Activated gamma-delta T cell (primary cell): ENCODE results near the gene TTC21B.
"Not testable (repeated sequence)": the region's sequence is repeated elsewhere in the genome, so short reads cannot be mapped to it uniquely, and the experiment has no call there.

ENCODE experiments used
- DNase-seq: peaks from one replicate; lab custom pipeline; 2025; lab: John Stamatoyannopoulos, UW
- total RNA-seq, 2 donors: gene quantifications; one replicate each; lab custom pipeline; 2026; lab: John Stamatoyannopoulos, UW

TTC21B gene
- total RNA-seq: 100 to 114 reads per million in 2 donors

GRCh38 chr2:165953655-165954606 lies at the start of gene TTC21B:
Gene TTC21B (minus strand): TSS chr2:165953776. CDS start chr2:165953705, 71 bp downstream.
- DNase-seq: peak; percentile 92

DNA sequence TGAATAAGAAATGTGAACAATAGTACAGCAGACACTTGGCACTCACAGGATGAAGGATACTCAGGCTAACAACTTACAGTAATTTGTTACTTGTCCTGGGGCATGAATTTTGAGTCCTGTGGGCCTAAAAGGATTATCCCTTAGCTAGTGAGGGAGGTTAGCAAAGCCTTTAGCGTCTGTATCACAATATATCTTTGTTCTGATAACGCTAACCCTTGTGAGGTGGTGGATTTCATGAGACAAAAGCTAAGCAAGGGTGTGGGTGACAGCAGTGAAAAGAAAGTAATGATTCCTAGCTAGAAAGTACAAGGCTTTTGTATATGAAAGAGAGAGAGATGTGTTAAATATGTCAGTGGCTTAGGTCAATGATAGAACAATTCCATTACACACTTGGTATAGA lies 46.8 kb upstream of the TTC21B start:
- no peak for DNase-seq

DNA sequence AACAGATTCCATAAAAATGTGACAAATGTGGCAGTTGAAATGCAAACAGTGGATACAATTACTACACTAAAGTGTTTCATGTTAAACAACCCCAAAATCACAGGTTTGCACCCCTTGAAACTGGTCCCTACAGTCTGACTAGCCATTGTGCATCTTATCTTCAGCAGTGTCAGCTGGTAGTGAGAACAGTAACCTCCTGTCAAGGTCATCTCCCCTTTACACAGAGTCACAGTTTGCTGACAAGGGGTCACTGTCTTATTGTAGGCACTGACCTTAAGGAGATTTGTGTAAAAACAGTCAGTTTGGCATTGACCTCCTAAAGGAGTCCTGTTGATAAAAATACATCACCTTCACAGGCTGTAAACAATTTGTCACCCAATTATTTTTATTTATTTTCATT lies 37.3 kb upstream of the TTC21B start:
- no peak for DNase-seq

GRCh38 chr2:165989851-165990250 lies 36.3 kb upstream of the TTC21B start:
- DNase-seq: no peak

DNA sequence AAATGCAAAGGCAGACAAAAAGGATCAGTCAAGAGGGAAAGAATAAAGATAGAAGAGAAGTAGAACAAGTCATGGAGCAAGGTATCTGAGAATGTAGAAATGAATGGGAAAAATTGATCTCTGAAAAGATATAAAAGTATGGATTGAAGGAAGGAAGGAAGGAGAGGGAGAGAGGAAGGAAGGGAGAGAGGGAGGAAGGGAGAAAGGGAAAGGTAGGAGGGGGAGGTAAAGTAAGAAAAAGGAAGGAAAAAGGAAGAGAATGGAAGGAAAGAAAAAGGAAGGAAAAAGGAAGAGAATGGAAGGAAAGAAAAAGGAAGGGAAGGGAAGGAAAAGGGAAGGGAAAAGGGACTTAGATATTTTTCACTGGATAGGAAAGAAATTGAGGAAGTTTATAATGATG lies 31.5 kb upstream of the TTC21B start:
- DNase-seq: no peak

GRCh38 chr2:165972161-165972560 lies 18.6 kb upstream of the TTC21B start:
- not testable (repeated sequence) for DNase-seq

- no peak for DNase-seq
Observed at GRCh38 chr2:165970663-165971062, 17.1 kb upstream of the TTC21B start.

DNA sequence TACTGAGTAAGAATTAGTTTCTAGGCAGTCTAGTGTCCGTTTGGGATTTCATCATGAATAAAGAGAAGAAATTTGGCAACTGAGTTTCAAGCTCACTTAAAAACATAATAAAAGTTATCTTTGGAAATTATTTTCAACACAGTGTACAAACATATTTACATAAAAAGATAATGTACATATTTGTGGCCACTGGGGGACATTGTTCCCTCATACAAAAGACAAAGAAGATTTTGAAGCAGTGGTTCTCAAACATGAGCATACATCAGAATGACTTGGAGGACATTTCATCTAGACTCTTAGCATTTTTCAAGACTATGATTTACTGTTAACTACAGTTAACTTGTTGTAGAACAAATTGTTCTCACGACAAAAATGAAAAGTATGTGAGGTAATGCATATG lies 15.7 kb upstream of the TTC21B start:
- DNase-seq: no peak

DNA sequence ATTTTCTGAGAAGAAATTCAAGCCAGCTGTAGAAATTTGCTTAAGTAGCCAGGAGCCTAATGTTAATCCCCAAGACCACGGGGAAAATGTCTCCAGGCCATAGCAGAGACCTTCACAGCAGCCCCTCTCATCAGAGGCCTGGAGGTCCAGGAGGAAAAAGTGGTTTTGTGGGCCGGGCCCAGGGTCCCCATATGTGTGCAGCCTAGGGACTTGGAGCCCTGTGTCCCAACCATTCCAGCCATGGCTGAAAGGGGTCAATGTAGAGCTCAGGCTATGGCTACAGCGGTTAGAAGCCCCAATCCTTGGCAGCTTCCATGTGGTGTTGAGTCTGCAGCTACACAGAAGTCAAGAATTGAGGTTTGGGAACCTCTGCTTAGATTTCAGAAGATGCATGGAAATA lies 14.2 kb upstream of the TTC21B start:
- no peak for DNase-seq

DNA sequence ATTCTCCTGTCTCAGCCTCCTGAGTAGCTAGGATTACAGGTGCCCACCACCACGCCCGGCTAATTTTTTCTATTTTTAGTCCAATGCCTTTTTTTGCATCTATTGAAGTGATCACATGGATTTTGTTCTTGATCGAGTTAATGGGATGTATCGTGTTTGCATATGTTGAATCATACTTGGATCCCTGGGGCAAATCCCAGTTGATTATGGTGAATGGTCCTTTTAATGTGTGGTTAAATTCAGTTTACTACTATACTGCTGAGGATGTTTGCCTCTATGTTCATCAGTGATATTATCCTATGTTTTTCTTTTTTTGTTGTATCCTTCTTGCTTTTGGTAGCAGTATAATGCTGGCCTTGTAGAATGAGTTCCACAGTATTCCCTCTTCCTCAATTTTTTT lies 8.2 kb upstream of the TTC21B start:
- no peak for DNase-seq

GRCh38 chr2:165959371-165959770 lies 5.8 kb upstream of the TTC21B start:
- no peak for DNase-seq

DNA sequence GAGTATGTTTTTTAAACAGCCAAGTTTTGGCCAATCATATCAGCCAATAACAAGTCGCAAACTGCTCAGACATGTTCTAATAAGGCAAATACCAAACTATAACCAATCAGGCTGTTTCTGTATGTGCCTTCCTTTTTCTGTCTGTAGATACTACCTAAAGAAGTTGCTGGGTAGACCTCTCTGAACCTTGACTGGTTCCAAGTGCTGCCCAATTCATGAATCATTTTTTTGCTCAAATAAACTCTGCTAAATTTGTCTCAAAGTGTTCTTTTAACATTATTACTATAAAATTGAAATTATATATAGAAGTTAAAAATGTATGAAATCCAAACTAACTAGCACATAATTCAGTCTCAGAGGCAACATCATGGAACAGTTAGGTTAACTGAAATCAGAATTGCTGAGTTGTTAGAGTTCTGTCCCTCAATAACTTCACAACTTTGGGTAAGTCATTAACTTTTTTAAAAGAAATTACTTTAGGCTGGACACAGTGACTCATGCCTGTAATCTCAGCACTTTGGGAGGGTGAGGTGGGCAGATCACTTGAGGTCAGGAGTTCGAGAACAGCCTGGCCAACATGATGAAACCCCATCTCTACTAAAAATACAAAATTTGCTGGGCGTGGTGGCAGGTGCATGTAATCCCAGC lies 4.9 kb upstream of the TTC21B start:
- no peak for DNase-seq

- no peak for DNase-seq
Observed at GRCh38 chr2:165957030-165957675, 3.6 kb upstream of the TTC21B start.

- DNase-seq: no peak
Observed at GRCh38 chr2:165953306-165953654, 296 bp downstream of the TTC21B start.

DNA sequence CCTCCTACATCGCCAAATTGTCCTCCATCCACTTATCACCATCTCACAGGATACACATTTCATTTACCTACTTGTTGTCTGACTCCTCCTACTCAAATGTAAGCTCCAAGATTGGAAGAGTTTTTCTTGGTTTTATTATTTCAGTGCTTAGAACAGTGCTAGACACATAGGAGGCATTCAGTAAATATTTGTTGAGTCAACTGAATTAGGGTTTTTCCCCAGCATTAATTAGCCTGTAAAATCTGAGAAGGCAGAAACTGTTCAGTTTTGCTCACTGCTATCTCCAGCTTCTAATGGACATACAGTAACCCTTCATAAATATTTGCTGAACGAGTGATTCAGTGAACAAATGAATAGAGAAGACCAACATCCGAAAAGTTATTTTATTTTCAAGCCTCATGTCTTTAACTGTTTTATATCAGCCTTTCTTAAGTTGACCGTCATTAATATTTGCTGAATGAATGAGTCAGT lies 800 bp downstream of the TTC21B start:
- DNase-seq: no peak

DNA sequence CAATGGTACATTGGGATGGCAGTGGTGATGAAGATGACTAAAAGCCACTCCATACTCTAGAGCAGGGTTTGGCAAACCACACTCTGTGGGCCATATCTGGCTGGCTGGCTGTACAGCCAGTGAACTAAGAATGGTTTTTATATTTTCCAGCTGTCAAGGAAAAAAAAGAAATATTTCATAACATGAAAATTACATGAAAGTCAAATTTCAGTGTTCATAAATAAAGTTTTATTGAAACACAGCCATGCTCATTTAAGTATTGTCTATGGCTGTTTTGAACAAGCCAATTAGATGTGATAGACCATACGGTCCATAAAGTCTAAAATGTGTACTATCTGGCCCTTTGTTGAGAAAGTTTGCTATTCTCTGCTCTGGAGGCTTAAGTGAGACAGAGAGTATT lies 1.5 kb downstream of the TTC21B start:
- no peak for DNase-seq

GRCh38 chr2:165950438-165950837 lies 3.1 kb downstream of the TTC21B start:
- no peak for DNase-seq

GRCh38 chr2:165941827-165942226 lies 11.7 kb downstream of the TTC21B start:
- no peak for DNase-seq

- DNase-seq: no peak
Observed at GRCh38 chr2:165938237-165938636, 15.3 kb downstream of the TTC21B start.

- no peak for DNase-seq
Observed at GRCh38 chr2:165933211-165933910, 20.2 kb downstream of the TTC21B start.

DNA sequence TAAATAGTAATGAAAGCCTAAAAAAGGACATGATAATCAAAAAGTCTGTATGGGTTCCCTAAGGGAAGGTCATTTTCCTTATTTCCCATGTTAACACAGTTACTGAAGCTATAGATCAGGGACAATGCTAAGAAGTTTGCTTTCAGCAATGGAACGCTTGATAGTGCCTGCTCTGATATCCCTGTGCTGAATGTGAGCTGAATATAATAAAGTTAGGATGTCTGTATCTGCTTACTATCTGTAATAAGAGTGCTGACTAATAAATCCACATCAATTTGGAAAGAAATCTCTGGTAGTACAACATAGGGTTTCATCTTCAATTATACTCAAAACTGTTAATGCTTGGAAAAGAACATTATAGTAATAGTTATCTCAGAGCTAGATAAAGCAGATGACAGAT lies 25.8 kb downstream of the TTC21B start:
- no peak for DNase-seq

DNA sequence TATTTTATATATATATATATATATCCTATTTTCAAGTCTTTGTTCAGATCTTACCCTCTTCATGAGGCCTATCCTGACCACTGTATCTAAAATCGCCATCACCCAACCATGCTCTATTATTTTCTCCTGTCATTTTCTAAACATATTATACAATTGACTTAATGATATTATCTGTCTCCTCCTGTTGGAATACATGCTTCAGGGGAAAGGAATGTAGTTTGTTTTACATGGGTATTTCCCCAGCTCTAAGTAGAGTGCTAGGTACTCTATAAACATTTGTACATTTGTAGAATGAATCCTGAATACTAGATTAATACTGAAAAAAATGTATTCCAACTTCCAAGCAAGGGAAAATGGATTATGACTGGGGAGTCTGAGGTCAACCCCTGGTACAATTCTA lies 26.2 kb downstream of the TTC21B start:
- no peak for DNase-seq
